Loucy (cell line): ENCODE results near the gene GJC1.

Source experiments
- H2AFZ ChIP-seq: fragments of 200-600 bp; sonication (generic); 2 replicates; pipeline ENCODE4 v1.6.0; 2016; ENCODE audit warnings: antibody characterized with exemption, mild to moderate bottlenecking, low read length, moderate library complexity
- H3F3A ChIP-seq: fragments of 200-600 bp; 2 replicates; pipeline ENCODE4 v1.6.0; 2016; ENCODE audit warnings: antibody characterized with exemption, low read depth, mild to moderate bottlenecking
- H3K27me3 ChIP-seq: fragments of 200-600 bp; sonication (generic); 2 replicates; pipeline ENCODE4 v1.6.1; 2014; ENCODE audit warnings: low read length, mild to moderate bottlenecking; ENCODE audit not compliant: insufficient read depth, poor library complexity, severe bottlenecking
- H3K36me3 ChIP-seq: fragments of 200-600 bp; sonication (generic); 2 replicates; pipeline ENCODE4 v1.6.1; 2016; ENCODE audit warnings: low read length; ENCODE audit not compliant: insufficient read depth
- H3K4me1 ChIP-seq: fragments of 200-600 bp; sonication (generic); 2 replicates; pipeline ENCODE4 v1.5.1; 2014; ENCODE audit warnings: low read length, mild to moderate bottlenecking; ENCODE audit not compliant: insufficient read depth, poor library complexity, severe bottlenecking
- H3K4me2 ChIP-seq: fragments of 200-600 bp; sonication (generic); 2 replicates; pipeline ENCODE4 v1.6.0; 2014; ENCODE audit warnings: antibody characterized with exemption, low read length, low read depth, mild to moderate bottlenecking; ENCODE audit not compliant: poor library complexity, severe bottlenecking
- H3K4me3 ChIP-seq: fragments of 200-600 bp; sonication (generic); 2 replicates; pipeline ENCODE4 v1.5.1; 2014; ENCODE audit warnings: low read length, mild to moderate bottlenecking, mixed read lengths; ENCODE audit not compliant: poor library complexity, severe bottlenecking
- H3K79me2 ChIP-seq: fragments of 200-600 bp; sonication (generic); 2 replicates; pipeline ENCODE4 v1.6.1; 2014; ENCODE audit warnings: low read length; ENCODE audit not compliant: insufficient read depth
- H3K9ac ChIP-seq: fragments of 200-600 bp; sonication (generic); 2 replicates; pipeline ENCODE4 v1.6.0; 2014; ENCODE audit warnings: mild to moderate bottlenecking, low read depth, low read length, moderate library complexity; ENCODE audit not compliant: poor library complexity, severe bottlenecking
- H3K9me2 ChIP-seq: fragments of 200-600 bp; sonication (generic); replicated peaks from 2 replicates; pipeline ENCODE4 v1.6.1; 2016; ENCODE audit warnings: low read depth, low read length, mixed read lengths
- H3K9me3 ChIP-seq: fragments of 200-600 bp; sonication (generic); 2 replicates; pipeline ENCODE4 v1.6.1; 2014; ENCODE audit warnings: mild to moderate bottlenecking, antibody characterized with exemption, low read length, low read depth; ENCODE audit not compliant: insufficient read depth
- H4K20me1 ChIP-seq: fragments of 200-600 bp; sonication (generic); 2 replicates; pipeline ENCODE4 v1.6.0; 2014; ENCODE audit warnings: antibody characterized with exemption, low read length, mild to moderate bottlenecking; ENCODE audit not compliant: insufficient read depth, poor library complexity, severe bottlenecking
- CTCF ChIP-seq: fragments of 200-600 bp; sonication (generic); conservative IDR thresholded peaks from 2 replicates; pipeline ENCODE4 v1.5.1; 2014; ENCODE audit warnings: mild to moderate bottlenecking, antibody characterized with exemption, low read length
- EZH2phosphoT487 ChIP-seq: fragments of 200-600 bp; IDR thresholded peaks from 2 replicates; pipeline ENCODE4 v1.6.1; 2018; ENCODE audit warnings: antibody characterized with exemption, mild to moderate bottlenecking, moderate library complexity, borderline replicate concordance

Gene GJC1

GRCh38 chr17:44787271-44787940 is 42.7 kb downstream of the GJC1 start:
- no peaks in the 10 kb centered on the region for H3K9me2 ChIP-seq
- H3K27me3 ChIP-seq: no peaks in the 10 kb centered on the region
- TF ChIP-seq CTCF (no peak), EZH2phosphoT487 (no peak)
- no peak overlapping the region for H3K9ac ChIP-seq
- no peaks in the 10 kb centered on the region for H3F3A ChIP-seq
- H3K9me3 ChIP-seq: no peaks in the 10 kb centered on the region
- no peaks in the 10 kb centered on the region for H3K4me1 ChIP-seq
- no peaks in the 10 kb centered on the region for H4K20me1 ChIP-seq
- H3K36me3 ChIP-seq: no peaks in the 10 kb centered on the region
- H3K4me2 ChIP-seq: no peak overlapping the region
- H3K79me2 ChIP-seq: no peaks in the 10 kb centered on the region
- H3K4me3 ChIP-seq: no peak overlapping the region
- H2AFZ ChIP-seq: no peak overlapping the region

GRCh38 chr17:44786551-44787081 is 43.5 kb downstream of the GJC1 start:
- no peak overlapping the region for H3K4me2 ChIP-seq

GRCh38 chr17:44785921-44786320 is 44.2 kb downstream of the GJC1 start:
- H3K27me3 ChIP-seq: no peaks in the 10 kb centered on the region
- H3K36me3 ChIP-seq: no peaks in the 10 kb centered on the region
- no peak overlapping the region for H3K4me2 ChIP-seq
- H3K4me1 ChIP-seq: no peaks in the 10 kb centered on the region
- no peaks in the 10 kb centered on the region for H3K9me3 ChIP-seq
- H3K9me2 ChIP-seq: no peaks in the 10 kb centered on the region
- H3K9ac ChIP-seq: no peak overlapping the region
- H3F3A ChIP-seq: no peaks in the 10 kb centered on the region
- no peak overlapping the region for H2AFZ ChIP-seq
- TF ChIP-seq EZH2phosphoT487: no peak
- no peak for TF ChIP-seq CTCF
- H3K4me3 ChIP-seq: no peak overlapping the region
- H3K79me2 ChIP-seq: no peaks in the 10 kb centered on the region
- H4K20me1 ChIP-seq: no peaks in the 10 kb centered on the region

More at GRCh38 chr17:44786551-44787081, 43.5 kb downstream of the GJC1 start:
- no peak overlapping the region for H2AFZ ChIP-seq
- H3K9ac ChIP-seq: no peak overlapping the region
- H3K27me3 ChIP-seq: no peaks in the 10 kb centered on the region
- no peaks in the 10 kb centered on the region for H4K20me1 ChIP-seq
- no peaks in the 10 kb centered on the region for H3K79me2 ChIP-seq
- no peak overlapping the region for H3K4me3 ChIP-seq
- no peaks in the 10 kb centered on the region for H3K4me1 ChIP-seq
- H3K9me2 ChIP-seq: no peaks in the 10 kb centered on the region
- H3K36me3 ChIP-seq: no peaks in the 10 kb centered on the region
- no peaks in the 10 kb centered on the region for H3K9me3 ChIP-seq
- no peaks in the 10 kb centered on the region for H3F3A ChIP-seq
- TF ChIP-seq CTCF: no peak
- no peak for TF ChIP-seq EZH2phosphoT487
